Neural cell (in vitro differentiated cells): Measurements from ENCODE around the gene C7. TPM values are rescaled to one million over a fixed set of nuclear protein-coding genes. Genes with fewer than 3 reads are reported as not detected.

Source experiments
- H2AFZ ChIP-seq: fragments of 200-600, 300-800 bp; sonication (generic), shearing (Covaris generic); 2 replicates; pipeline ENCODE4 v1.6.0; 2014; ENCODE audit warnings: low read depth, mild to moderate bottlenecking, antibody characterized with exemption, low read length, moderate library complexity
- H3F3A ChIP-seq: fragments of 200-600 bp; shearing (Covaris generic); 2 replicates; pipeline ENCODE4 v1.6.1; 2016; ENCODE audit warnings: mild to moderate bottlenecking, moderate library complexity, mixed read lengths, antibody characterized with exemption, low read length; ENCODE audit not compliant: insufficient read depth, poor library complexity, severe bottlenecking
- H3K27ac ChIP-seq: fragments of 200-600, 300-800 bp; sonication (generic), shearing (Covaris generic); 2 replicates; pipeline ENCODE4 v1.5.1; 2014; ENCODE audit warnings: mild to moderate bottlenecking, low read length, moderate library complexity
- H3K27me3 ChIP-seq: fragments of 300-800, 200-600 bp; sonication (generic), shearing (Covaris generic); 2 replicates; pipeline ENCODE4 v1.6.0; 2014; ENCODE audit warnings: mild to moderate bottlenecking, low read depth, low read length, moderate library complexity; ENCODE audit not compliant: insufficient read depth
- H3K36me3 ChIP-seq: fragments of 300-800, 200-600 bp; sonication (generic), shearing (Covaris generic); 2 replicates; pipeline ENCODE4 v1.5.1; 2014; ENCODE audit warnings: mild to moderate bottlenecking, antibody characterized with exemption, low read length, moderate library complexity; ENCODE audit not compliant: insufficient read depth
- H3K4me2 ChIP-seq: fragments of 300-800, 200-600 bp; sonication (generic), shearing (Covaris generic); 2 replicates; pipeline ENCODE4 v1.6.0; 2014; ENCODE audit warnings: mild to moderate bottlenecking, low read length
- H3K4me3 ChIP-seq: fragments of 300-800, 200-600 bp; sonication (generic), shearing (Covaris generic); 2 replicates; pipeline ENCODE4 v1.5.1; 2014; ENCODE audit warnings: mild to moderate bottlenecking, low read length, moderate library complexity
- H3K79me2 ChIP-seq: fragments of 200-600 bp; shearing (Covaris generic); replicated peaks from 2 replicates; pipeline ENCODE4 v1.6.0; 2014; ENCODE audit warnings: mild to moderate bottlenecking, low read length, moderate library complexity; ENCODE audit not compliant: insufficient read depth
- H3K9ac ChIP-seq: fragments of 300-800, 200-600 bp; sonication (generic), shearing (Covaris generic); 2 replicates; pipeline ENCODE4 v1.6.1; 2016; ENCODE audit warnings: mild to moderate bottlenecking, low read length, mixed read lengths
- H3K9me2 ChIP-seq: fragments of 200-600 bp; shearing (Covaris generic); 2 replicates; pipeline ENCODE4 v1.6.1; 2016; ENCODE audit warnings: mild to moderate bottlenecking, low read length, mixed read lengths; ENCODE audit not compliant: insufficient read depth
- H3K9me3 ChIP-seq: fragments of 200-600, 300-800 bp; sonication (generic), shearing (Covaris generic); 2 replicates; pipeline ENCODE4 v1.6.1; 2016; ENCODE audit warnings: mild to moderate bottlenecking, mixed run types, low read length, moderate library complexity, mixed read lengths
- H4K20me1 ChIP-seq: fragments of 200-600 bp; shearing (Covaris generic); 2 replicates; pipeline ENCODE4 v1.6.1; 2016; ENCODE audit warnings: mild to moderate bottlenecking, mixed run types; ENCODE audit not compliant: insufficient read depth
- CTCF ChIP-seq: fragments of 450-650 bp; IDR thresholded peaks from 2 replicates; pipeline ENCODE4 v1.5.1; 2014; ENCODE audit warnings: antibody characterized with exemption, mild to moderate bottlenecking, moderate library complexity; ENCODE audit not compliant: poor library complexity, severe bottlenecking
- EP300 ChIP-seq: fragments of 450-650 bp; conservative IDR thresholded peaks from 2 replicates; pipeline ENCODE4 v1.6.1; 2014; ENCODE audit warnings: antibody characterized with exemption, mild to moderate bottlenecking, moderate library complexity; ENCODE audit not compliant: poor library complexity, severe bottlenecking
- EZH2 ChIP-seq: fragments of 200-600, 300-800 bp; shearing (Covaris generic), sonication (generic); IDR thresholded peaks from 2 replicates; pipeline ENCODE4 v1.6.1; 2014; ENCODE audit warnings: antibody characterized with exemption, low read length, borderline replicate concordance, mild to moderate bottlenecking; ENCODE audit not compliant: insufficient read depth, poor library complexity, severe bottlenecking
- MXI1 ChIP-seq: fragments of 450-650 bp; conservative IDR thresholded peaks from 2 replicates; pipeline ENCODE4 v1.6.1; 2014; ENCODE audit warnings: antibody characterized with exemption, mild to moderate bottlenecking; ENCODE audit not compliant: poor library complexity, severe bottlenecking
- POLR2AphosphoS5 ChIP-seq: IDR thresholded peaks from 2 replicates; pipeline ENCODE4 v1.6.1; 2012
- RAD21 ChIP-seq: fragments of 450-650 bp; conservative IDR thresholded peaks from 2 replicates; pipeline ENCODE4 v1.6.1; 2014; ENCODE audit warnings: antibody characterized with exemption, mild to moderate bottlenecking, moderate library complexity
- REST ChIP-seq: IDR thresholded peaks from 2 replicates; pipeline ENCODE4 v1.6.1; 2012; ENCODE audit warnings: borderline replicate concordance
- SMC3 ChIP-seq: fragments of 450-650 bp; conservative IDR thresholded peaks from 2 replicates; pipeline ENCODE4 v1.6.1; 2014; ENCODE audit warnings: antibody characterized with exemption, mild to moderate bottlenecking, moderate library complexity; ENCODE audit not compliant: poor library complexity
- TAF1 ChIP-seq: IDR thresholded peaks from 2 replicates; pipeline ENCODE4 v1.6.1; 2012; ENCODE audit warnings: low read depth
- polyA plus RNA-seq: library from polyadenylated mRNA; depleted of rRNA; stranded (reverse); fragments of >200 nt; gene quantifications from 2 replicates; pipeline ENCODE4 v1.2.3, GENCODE V29; 2014

C7 gene
- polyA plus RNA-seq, 1 donor from 2014 or later, result not detected

DNA sequence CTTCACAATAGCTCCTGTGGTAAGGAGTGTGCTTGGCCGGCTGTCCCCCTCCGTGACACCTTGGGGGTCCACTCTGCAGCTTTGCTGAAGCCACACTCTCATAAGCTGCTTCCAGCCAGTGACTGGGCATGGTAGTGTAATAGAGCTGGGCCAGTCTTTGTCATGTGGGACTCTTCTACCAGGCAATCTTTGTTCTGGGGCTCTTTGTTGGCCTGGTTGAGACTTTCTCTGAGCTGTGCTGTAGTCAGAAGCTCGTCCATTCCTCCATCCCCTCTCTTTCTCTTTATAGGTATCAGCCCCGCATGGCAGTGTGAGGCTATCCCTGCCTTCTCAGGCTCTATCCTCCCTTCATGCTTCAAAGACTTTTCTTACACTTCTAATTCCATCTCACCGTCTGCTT lies 42.5 kb upstream of the C7 start:
- Histone ChIP-seq H3K9me2 (no peaks in the 10 kb centered on the region), H3K9me3 (no peaks in the 10 kb centered on the region), H3K79me2 (no peaks in the 10 kb centered on the region), H3K4me3 (no peak overlapping the region), H3K27me3 (no peaks in the 10 kb centered on the region), H3K36me3 (no peaks in the 10 kb centered on the region), H4K20me1 (no peaks in the 10 kb centered on the region), H3K27ac (no peak overlapping the region), H3K4me2 (no peak overlapping the region), H3K9ac (no peak overlapping the region), H2AFZ (no peak overlapping the region), H3F3A (no peaks in the 10 kb centered on the region)
- TF ChIP-seq REST (no peak), EZH2 (no peak), RAD21 (no peak), POLR2AphosphoS5 (no peak), CTCF (no peak), SMC3 (no peak), EP300 (no peak), MXI1 (no peak), TAF1 (no peak)

DNA sequence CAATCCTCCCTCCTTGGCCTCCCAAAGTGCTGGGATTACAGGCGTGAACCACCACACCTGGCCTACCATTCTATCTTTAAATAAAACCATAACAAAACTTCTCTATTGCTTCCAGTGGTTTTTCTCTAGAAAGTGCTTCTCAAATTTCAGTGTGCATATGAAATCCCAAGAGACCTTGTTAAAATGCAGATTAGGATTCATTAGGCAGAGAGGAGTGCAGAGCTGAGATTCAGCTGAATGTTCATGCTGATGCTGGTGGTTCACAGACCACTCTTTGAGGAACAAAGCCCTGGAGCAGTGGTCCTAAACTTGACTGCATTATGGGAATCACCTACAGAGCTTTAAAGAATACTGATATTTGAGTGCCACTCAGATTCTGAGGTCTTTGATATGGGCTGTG lies 39.9 kb upstream of the C7 start:
- no peaks in the 10 kb centered on the region for H3F3A ChIP-seq
- H3K4me3 ChIP-seq, result no peak overlapping the region
- H3K9me2 ChIP-seq, result no peaks in the 10 kb centered on the region
- no peaks in the 10 kb centered on the region for H3K36me3 ChIP-seq
- no peaks in the 10 kb centered on the region for H3K27me3 ChIP-seq
- H3K9ac ChIP-seq, result no peak overlapping the region
- no peak overlapping the region for H3K27ac ChIP-seq
- no peak overlapping the region for H3K4me2 ChIP-seq
- no peak overlapping the region for H2AFZ ChIP-seq
- H4K20me1 ChIP-seq, result no peaks in the 10 kb centered on the region
- no peaks in the 10 kb centered on the region for H3K79me2 ChIP-seq
- TF ChIP-seq MXI1 (no peak), TAF1 (no peak), POLR2AphosphoS5 (no peak), REST (no peak), RAD21 (no peak), SMC3 (no peak), EP300 (no peak), EZH2 (no peak), CTCF (no peak)
- H3K9me3 ChIP-seq, result no peaks in the 10 kb centered on the region
